H1 (cell line): ENCODE data around the gene KIF5C. TPM values are rescaled to one million over a fixed set of nuclear protein-coding genes. Genes with fewer than 3 reads are reported as not detected.

Source experiments
- CTCF ChIA-PET: fragments of 300-600 bp; sonication (Branson Sonifier 250); formaldehyde crosslinking; loops from one replicate; lab custom pipeline; 2021; ENCODE audit not compliant: partially characterized antibody; lab: Charles Lee
- POLR2A ChIA-PET: fragments of 300-600 bp; sonication (Branson Sonifier 250); formaldehyde crosslinking; loops from one replicate; lab custom pipeline; 2021; ENCODE audit warnings: inconsistent platforms; ENCODE audit not compliant: partially characterized antibody; lab: Charles Lee
- DNase-seq, 2 experiments: peaks; one replicate each; pipeline versions ENCODE4 v3.0.0 to v3.0.0-alpha.2; 2010 to 2022; ENCODE audit warnings: low spot score in 2 of 2, low read depth in 1 of 2, mixed read lengths in 1 of 2
- FAIRE-seq: peaks from 2 replicates; lab custom pipeline; 2011; peaks lifted over from hg19 to GRCh38; lab: Jason Lieb, UNC
- H2AFZ ChIP-seq: 2 replicates; pipeline ENCODE4 v1.8.1; 2012; ENCODE audit warnings: low read length, inconsistent platforms
- H2AK5ac ChIP-seq: 2 replicates; pipeline ENCODE4 v1.6.1; 2013; ENCODE audit warnings: low read depth, low read length
- H2BK120ac ChIP-seq: replicated peaks from 2 replicates; pipeline ENCODE3; 2013; ENCODE audit warnings: low read depth, low read length, inconsistent platforms
- H2BK12ac ChIP-seq: 2 replicates; pipeline ENCODE4 v1.6.1; 2013; ENCODE audit warnings: low read depth, low read length
- H2BK15ac ChIP-seq: 2 replicates; pipeline ENCODE4 v1.6.1; 2013; ENCODE audit warnings: low read length
- H2BK20ac ChIP-seq: 2 replicates; pipeline ENCODE4 v1.6.1; 2013; ENCODE audit warnings: low read length
- H2BK5ac ChIP-seq: 2 replicates; pipeline ENCODE4 v1.6.1; 2013; ENCODE audit warnings: low read depth, low read length
- H3K14ac ChIP-seq: 2 replicates; pipeline ENCODE4 v1.6.1; 2013; ENCODE audit warnings: inconsistent platforms; ENCODE audit not compliant: insufficient read length
- H3K18ac ChIP-seq: 2 replicates; pipeline ENCODE4 v1.6.1; 2013; ENCODE audit warnings: low read length; ENCODE audit errors: extremely low read depth
- H3K23ac ChIP-seq: 2 replicates; pipeline ENCODE4 v1.6.1; 2013; ENCODE audit warnings: inconsistent platforms; ENCODE audit not compliant: insufficient read length
- H3K23me2 ChIP-seq: 2 replicates; pipeline ENCODE4 v1.6.1; 2013; ENCODE audit warnings: low read depth, low read length
- H3K27ac ChIP-seq: 2 replicates; pipeline ENCODE4 v1.6.1; 2011; ENCODE audit warnings: low read depth, low read length, inconsistent platforms
- H3K27me3 ChIP-seq, 4 experiments: replicated peaks in 1 of 4; 1 replicate in 1 of 4; 2 replicates in 3 of 4; pipeline versions ENCODE4 v1.6.1 to v1.8.1; 2011 to 2013; ENCODE audit warnings: low read length in 3 of 4, mild to moderate bottlenecking in 3 of 4, inconsistent platforms in 2 of 4, mixed read lengths in 2 of 4, moderate library complexity in 1 of 4; ENCODE audit not compliant: control insufficient read depth in 3 of 4, insufficient read depth in 3 of 4; ENCODE audit errors: extremely low read depth in 1 of 4
- H3K36me3 ChIP-seq, 4 experiments: 2 replicates each; pipeline versions ENCODE4 v1.6.1 to v1.8.1; 2011 to 2013; ENCODE audit warnings: mild to moderate bottlenecking in 4 of 4, low read length in 3 of 4, moderate library complexity in 2 of 4, control low read depth in 1 of 4, inconsistent platforms in 1 of 4; ENCODE audit not compliant: insufficient read depth in 4 of 4, control insufficient read depth in 2 of 4
- H3K4ac ChIP-seq: replicated peaks from 2 replicates; pipeline ENCODE3; 2013; ENCODE audit warnings: low read length, low read depth, mixed read lengths, inconsistent platforms; ENCODE audit not compliant: insufficient read length
- H3K4me1 ChIP-seq, 4 experiments: replicated peaks in 1 of 4; 1 replicate in 1 of 4; 2 replicates in 3 of 4; pipeline versions ENCODE4 v1.6.1 to v1.8.1; 2011 to 2013; ENCODE audit warnings: low read length in 3 of 4, inconsistent platforms in 2 of 4, mixed read lengths in 1 of 4; ENCODE audit not compliant: insufficient read depth in 4 of 4, control insufficient read depth in 3 of 4
- H3K4me2 ChIP-seq, 2 experiments: 2 replicates each; pipeline versions ENCODE4 v1.6.1 to v1.8.1; 2011 to 2013; ENCODE audit warnings: low read depth in 2 of 2, low read length in 2 of 2, control low read depth in 1 of 2, inconsistent platforms in 1 of 2, mild to moderate bottlenecking in 1 of 2; ENCODE audit not compliant: insufficient read depth in 1 of 2
- H3K4me3 ChIP-seq, 4 experiments: fragments of 200-600, 300-600 bp in 1 of 4; sonication (generic), shearing (Covaris generic), sonication (Bioruptor Twin) in 1 of 4; 2 replicates each; pipeline versions ENCODE4 v1.5.1 to v1.8.1; 2011 to 2016; ENCODE audit warnings: low read length in 4 of 4, low read depth in 3 of 4, control low read depth in 2 of 4, inconsistent platforms in 2 of 4, mild to moderate bottlenecking in 2 of 4, mixed read lengths in 1 of 4, moderate library complexity in 1 of 4; ENCODE audit not compliant: insufficient read depth in 2 of 4; ENCODE audit errors: extremely low read depth in 1 of 4
- H3K56ac ChIP-seq: replicated peaks from 2 replicates; pipeline ENCODE3; 2013; ENCODE audit warnings: low read depth, mild to moderate bottlenecking, mixed read lengths, low read length, inconsistent platforms; ENCODE audit not compliant: insufficient read length
- H3K79me1 ChIP-seq: 2 replicates; pipeline ENCODE4 v1.6.1; 2013; ENCODE audit warnings: low read depth, low read length, control low read depth
- H3K79me2 ChIP-seq, 2 experiments: 2 replicates each; pipeline versions ENCODE4 v1.6.1 to v1.8.1; 2012 to 2013; ENCODE audit warnings: low read length in 2 of 2, mild to moderate bottlenecking in 2 of 2, inconsistent platforms in 1 of 2; ENCODE audit not compliant: insufficient read depth in 2 of 2, control insufficient read depth in 1 of 2
- H3K9ac ChIP-seq, 4 experiments: replicated peaks in 1 of 4; 1 replicate in 1 of 4; 2 replicates in 3 of 4; pipeline versions ENCODE4 v1.6.1 to v1.8.1; 2011 to 2013; ENCODE audit warnings: low read depth in 3 of 4, low read length in 3 of 4, control low read depth in 2 of 4, mild to moderate bottlenecking in 2 of 4, moderate library complexity in 2 of 4, inconsistent platforms in 1 of 4; ENCODE audit errors: extremely low read depth in 1 of 4
- H3K9me3 ChIP-seq, 2 experiments: 2 replicates each; pipeline versions ENCODE4 v1.6.1 to v1.8.1; 2012 to 2013; ENCODE audit warnings: mild to moderate bottlenecking in 2 of 2, moderate library complexity in 2 of 2, control low read depth in 1 of 2, inconsistent platforms in 1 of 2, low read depth in 1 of 2, low read length in 1 of 2, mixed read lengths in 1 of 2; ENCODE audit not compliant: insufficient read depth in 2 of 2
- H4K20me1 ChIP-seq, 2 experiments: replicated peaks in 1 of 2; 2 replicates each; pipeline versions ENCODE3 to v1.8.1; 2011 to 2013; ENCODE audit warnings: inconsistent platforms in 2 of 2, low read length in 2 of 2, mild to moderate bottlenecking in 1 of 2; ENCODE audit not compliant: insufficient read depth in 2 of 2, control insufficient read depth in 1 of 2
- H4K5ac ChIP-seq: 2 replicates; pipeline ENCODE4 v1.6.1; 2013; ENCODE audit warnings: low read length, low read depth, mixed read lengths, inconsistent platforms; ENCODE audit not compliant: insufficient read length
- H4K8ac ChIP-seq: 2 replicates; pipeline ENCODE4 v1.8.0; 2013; ENCODE audit warnings: mild to moderate bottlenecking, moderate library complexity, low read length, inconsistent platforms; ENCODE audit not compliant: insufficient read depth; ENCODE audit errors: extremely low read depth
- H4K91ac ChIP-seq: replicated peaks from 2 replicates; pipeline ENCODE3; 2013; ENCODE audit warnings: low read length, mixed read lengths, inconsistent platforms; ENCODE audit not compliant: insufficient read length
- BACH1 ChIP-seq: IDR thresholded peaks from 2 replicates; pipeline ENCODE4 v1.6.1; 2012; ENCODE audit warnings: low read length, improper control_type of control experiment
- CEBPB ChIP-seq: IDR thresholded peaks from 2 replicates; pipeline ENCODE4 v1.6.1; 2012; ENCODE audit warnings: low read depth, low read length
- CHD2 ChIP-seq: IDR thresholded peaks from 2 replicates; pipeline ENCODE4 v1.6.1; 2012; ENCODE audit warnings: low read length, improper control_type of control experiment
- E2F6 ChIP-seq: IDR thresholded peaks from 2 replicates; pipeline ENCODE4 v1.6.1; 2012; ENCODE audit warnings: inconsistent platforms
- JUN ChIP-seq: IDR thresholded peaks from 2 replicates; pipeline ENCODE4 v1.6.1; 2011; ENCODE audit warnings: low read depth, mild to moderate bottlenecking, improper control_type of control experiment, low read length
- NANOG ChIP-seq: IDR thresholded peaks from 2 replicates; pipeline ENCODE4 v1.6.1; 2011; ENCODE audit warnings: low read length, low read depth, mild to moderate bottlenecking, inconsistent platforms; ENCODE audit not compliant: insufficient read depth, poor library complexity, severe bottlenecking
- RNF2 ChIP-seq: fragments of 200-900, 300-1000 bp; sonication (generic); IDR thresholded peaks from 2 replicates; pipeline ENCODE4 v1.7.1; 2016; ENCODE audit warnings: borderline replicate concordance, low read depth, mild to moderate bottlenecking, antibody characterized with exemption, low read length; ENCODE audit not compliant: poor library complexity, severe bottlenecking; ENCODE audit errors: missing control alignments
- SP2 ChIP-seq: IDR thresholded peaks from 2 replicates; pipeline ENCODE4 v1.6.1; 2012; ENCODE audit warnings: mild to moderate bottlenecking, low read length, inconsistent platforms
- SRF ChIP-seq: IDR thresholded peaks from 2 replicates; pipeline ENCODE4 v1.6.1; 2011; ENCODE audit warnings: mild to moderate bottlenecking, low read depth, low read length, moderate library complexity
- TAF1 ChIP-seq: IDR thresholded peaks from 2 replicates; pipeline ENCODE4 v1.6.1; 2011; ENCODE audit warnings: mild to moderate bottlenecking, low read depth, low read length
- WGBS, 2 experiments: shearing (Covaris generic) in 1 of 2; methylation state at CpG; one replicate each; pipeline versions ENCODE4 v1.1.6 to v1.1.7; 2013 to 2015; ENCODE audit warnings: low lambda C conversion rate in 2 of 2, mixed read lengths in 2 of 2, inconsistent platforms in 1 of 2, low coverage in 1 of 2, missing lambda C conversion rate in 1 of 2; ENCODE audit not compliant: insufficient replicate concordance in 2 of 2, insufficient coverage in 1 of 2, insufficient read length in 1 of 2; ENCODE audit errors: extremely low coverage in 1 of 2, missing lambda C conversion rate in 1 of 2; 5-methylcytosine and 5-hydroxymethylcytosine counted together
- polyA plus RNA-seq, 7 experiments: library from polyadenylated mRNA; depleted of rRNA in 3 of 7; stranded (reverse) in 5 of 7; unstranded in 2 of 7; fragments of >200 nt in 5 of 7; fragments of 200-250 nt in 2 of 7; gene quantifications; 1 replicate in 5 of 7; 2 replicates in 1 of 7; 4 replicates in 1 of 7; pipeline versions ENCODE4 v1.2.1 to v1.2.3, GENCODE V29; 2011 to 2013; ENCODE audit warnings: missing spikeins in 2 of 7, mixed read lengths in 2 of 7
- total RNA-seq: library from RNA; stranded (reverse); fragmentation: NEBNext Ultra II Directional; extraction: Animal tissue kit (Norgen Biotek cat#: 25700); gene quantifications from 2 replicates; pipeline ENCODE4 v1.2.1, GENCODE V29; 2021
- TF ChIP-seq, protein P1 (sequence below), 3 experiments: IDR thresholded peaks; 1 replicate in 2 of 3; 2 replicates in 1 of 3; pipeline versions ENCODE4 v1.5.1 to v1.6.1; 2011; ENCODE audit warnings: low read length in 3 of 3, mild to moderate bottlenecking in 3 of 3, inconsistent platforms in 2 of 3, low read depth in 1 of 3, moderate library complexity in 1 of 3; ENCODE audit not compliant: insufficient read depth in 1 of 3; ENCODE audit errors: control extremely low read depth in 1 of 3

KIF5C gene
- total and polyA plus RNA-seq, 2 of the 8 experiments (the other 6 are each of a cell fraction or from before 2014, with no cell fraction given) = 16.3 to 66.4 TPM

GRCh38 chr2:148957023-148957422, 82.0 kb downstream of the KIF5C start:
- WGBS, 2 experiments = 98% methylated on average over 4 of the region's 4 CpGs; no CpG with 5 or more reads in 1 of the 2 experiments
- POLR2A ChIA-PET = no interaction called here
- no peak for TF ChIP-seq NANOG
- no peak for TF ChIP-seq CEBPB
- no peak for TF ChIP-seq E2F6
- TF ChIP-seq CHD2 = no peak
- TF ChIP-seq JUN = no peak
- no peak for TF ChIP-seq SRF
- TF ChIP-seq TAF1 = no peak
- TF ChIP-seq SP2 = no peak
- TF ChIP-seq, protein P1, sequence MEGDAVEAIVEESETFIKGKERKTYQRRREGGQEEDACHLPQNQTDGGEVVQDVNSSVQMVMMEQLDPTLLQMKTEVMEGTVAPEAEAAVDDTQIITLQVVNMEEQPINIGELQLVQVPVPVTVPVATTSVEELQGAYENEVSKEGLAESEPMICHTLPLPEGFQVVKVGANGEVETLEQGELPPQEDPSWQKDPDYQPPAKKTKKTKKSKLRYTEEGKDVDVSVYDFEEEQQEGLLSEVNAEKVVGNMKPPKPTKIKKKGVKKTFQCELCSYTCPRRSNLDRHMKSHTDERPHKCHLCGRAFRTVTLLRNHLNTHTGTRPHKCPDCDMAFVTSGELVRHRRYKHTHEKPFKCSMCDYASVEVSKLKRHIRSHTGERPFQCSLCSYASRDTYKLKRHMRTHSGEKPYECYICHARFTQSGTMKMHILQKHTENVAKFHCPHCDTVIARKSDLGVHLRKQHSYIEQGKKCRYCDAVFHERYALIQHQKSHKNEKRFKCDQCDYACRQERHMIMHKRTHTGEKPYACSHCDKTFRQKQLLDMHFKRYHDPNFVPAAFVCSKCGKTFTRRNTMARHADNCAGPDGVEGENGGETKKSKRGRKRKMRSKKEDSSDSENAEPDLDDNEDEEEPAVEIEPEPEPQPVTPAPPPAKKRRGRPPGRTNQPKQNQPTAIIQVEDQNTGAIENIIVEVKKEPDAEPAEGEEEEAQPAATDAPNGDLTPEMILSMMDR (IDR thresholded peaks at IDR 0.05; ENCODE audit: control extremely low read depth in 1 of 3, insufficient read depth in 1 of 3, low read depth in 1 of 3, low read length in 3 of 3) = no peak
- TF ChIP-seq RNF2 = no peak
- no peak for TF ChIP-seq BACH1

More at GRCh38 chr2:148957023-148957422, 82.0 kb downstream of the KIF5C start:
- no peak overlapping the region for H3K14ac ChIP-seq
- H3K79me2 ChIP-seq = no peaks in the 10 kb centered on the region
- H3K4me1 ChIP-seq = no peaks in the 10 kb centered on the region
- H2BK12ac ChIP-seq = no peak overlapping the region
- H4K5ac ChIP-seq = no peak overlapping the region
- no peak overlapping the region for H3K27ac ChIP-seq
- H2BK20ac ChIP-seq = no peak overlapping the region
- no peaks in the 10 kb centered on the region for H4K20me1 ChIP-seq
- H3K36me3 ChIP-seq = peaks cover 0 to 18% (median 14%) of the 10 kb centered on the region in 4 experiments; a peak in 7 of 8 replicates
- H2BK5ac ChIP-seq = no peak overlapping the region
- H3K9ac ChIP-seq = no peak overlapping the region
- H3K79me1 ChIP-seq = no peaks in the 10 kb centered on the region
- H3K4ac ChIP-seq = no peak overlapping the region
- H3K23me2 ChIP-seq = no peaks in the 10 kb centered on the region
- H2BK120ac ChIP-seq = no peak overlapping the region
- H2AK5ac ChIP-seq = no peak overlapping the region
- DNase-seq (no peak), FAIRE-seq (no peak)
- no peak overlapping the region for H4K8ac ChIP-seq
- H3K27me3 ChIP-seq = no peaks in the 10 kb centered on the region
- no peak overlapping the region for H4K91ac ChIP-seq
- H2BK15ac ChIP-seq = no peak overlapping the region
- no peak overlapping the region for H3K4me2 ChIP-seq
- no peak overlapping the region for H3K4me3 ChIP-seq
- CTCF ChIA-PET = interaction anchor here (0.6 to 1.5 kb wide), 3 partner anchors 16 to 564 kb away, joined by 3 read pairs; no protein-coding TSS in a partner anchor
- no peak overlapping the region for H3K18ac ChIP-seq
- no peak overlapping the region for H3K56ac ChIP-seq
- no peak overlapping the region for H2AFZ ChIP-seq
- no peaks in the 10 kb centered on the region for H3K9me3 ChIP-seq
- H3K23ac ChIP-seq = no peak overlapping the region
